Left renal cortex interstitium (tissue), 4 donors: ENCODE measurements around the gene PTPRJ. TPM values are rescaled to one million over a fixed set of nuclear protein-coding genes. Genes with fewer than 3 reads are reported as not detected.

Source experiments
- DNase-seq, 4 donors: peaks; one replicate each; pipeline ENCODE4 v3.0.0-alpha.2; 2013; ENCODE audit warnings: low read depth in 4 of 4, low spot score in 2 of 4, missing footprints in 1 of 4
- polyA plus RNA-seq, 4 donors: library from polyadenylated mRNA; unstranded; fragments of 120-200 nt; gene quantifications; one replicate each; pipeline ENCODE4 v1.2.1, GENCODE V29; 2013; ENCODE audit not compliant: insufficient read length in 4 of 4

PTPRJ gene
- polyA plus RNA-seq, 4 donors = 22.3 to 23.6 (median 23.3) TPM

GRCh38 chr11:48033918-48034341 is 53.6 kb downstream of the PTPRJ start:
- no peak for DNase-seq

- no peak for DNase-seq
Measured at GRCh38 chr11:48034926-48035871, 54.8 kb downstream of the PTPRJ start.

GRCh38 chr11:48036011-48036410 is 55.7 kb downstream of the PTPRJ start:
- DNase-seq = no peak

GRCh38 chr11:48036466-48036865 is 56.1 kb downstream of the PTPRJ start:
- DNase-seq = no peak

- DNase-seq = no peak
Measured at GRCh38 chr11:48037709-48038468, 57.5 kb downstream of the PTPRJ start.

- no peak for DNase-seq
Measured at GRCh38 chr11:48040830-48041444, 60.6 kb downstream of the PTPRJ start.

GRCh38 chr11:48041877-48042695 is 61.7 kb downstream of the PTPRJ start:
- no peak for DNase-seq

GRCh38 chr11:48043111-48043990 is 63.0 kb downstream of the PTPRJ start:
- no peak for DNase-seq

GRCh38 chr11:48043991-48044512 is 63.7 kb downstream of the PTPRJ start:
- no peak for DNase-seq

- no peak for DNase-seq
Measured at GRCh38 chr11:48044577-48044976, 64.2 kb downstream of the PTPRJ start.

GRCh38 chr11:48045536-48045935 is 65.2 kb downstream of the PTPRJ start:
- DNase-seq = no peak

- no peak for DNase-seq
Measured at GRCh38 chr11:48047616-48048015, 67.3 kb downstream of the PTPRJ start.

GRCh38 chr11:48049036-48049435 is 68.7 kb downstream of the PTPRJ start:
- DNase-seq = no peak

GRCh38 chr11:48050304-48050703 is 69.9 kb downstream of the PTPRJ start:
- no peak for DNase-seq

GRCh38 chr11:48051217-48051830 is 71.0 kb downstream of the PTPRJ start:
- no peak for DNase-seq

GRCh38 chr11:48052183-48053044 is 72.1 kb downstream of the PTPRJ start:
- peak in 1 of 4 donors; percentile 56 for DNase-seq

GRCh38 chr11:48054994-48055291 is 74.6 kb downstream of the PTPRJ start:
- no peak for DNase-seq
